Measurements from ENCODE around the gene CYBC1. TPM values are rescaled to one million over a fixed set of nuclear protein-coding genes. Genes with fewer than 3 reads are reported as not detected.
A peak's percentile ranks its signal among the peaks of the same experiment; 100 is the strongest.

Gene CYBC1
- total and polyA plus RNA-seq, 9 donors, result 34.0 to 101 (median 58.6) TPM

DNA sequence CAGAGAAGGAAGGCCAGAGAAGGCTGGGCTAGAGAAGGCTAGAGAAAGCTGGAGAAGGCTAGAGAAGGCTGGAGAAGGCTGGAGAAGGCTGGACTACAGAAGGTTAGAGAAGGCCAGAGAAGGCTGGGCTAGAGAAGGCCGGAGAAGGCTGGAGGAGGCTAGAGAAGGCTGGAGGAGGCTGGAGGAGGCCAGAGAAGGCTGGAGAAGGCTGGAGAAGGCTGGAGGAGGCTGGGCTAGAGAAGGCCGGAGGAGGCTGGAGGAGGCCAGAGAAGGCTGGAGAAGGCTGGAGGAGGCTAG is 25.7 kb downstream of the CYBC1 start:
- H3K4me3 ChIP-seq, result no peak overlapping the region
- WGBS, 3 donors, result 89 to 97% (median 92%) methylated on average over 2 of the region's 2 CpGs
- TF ChIP-seq, protein P1, sequence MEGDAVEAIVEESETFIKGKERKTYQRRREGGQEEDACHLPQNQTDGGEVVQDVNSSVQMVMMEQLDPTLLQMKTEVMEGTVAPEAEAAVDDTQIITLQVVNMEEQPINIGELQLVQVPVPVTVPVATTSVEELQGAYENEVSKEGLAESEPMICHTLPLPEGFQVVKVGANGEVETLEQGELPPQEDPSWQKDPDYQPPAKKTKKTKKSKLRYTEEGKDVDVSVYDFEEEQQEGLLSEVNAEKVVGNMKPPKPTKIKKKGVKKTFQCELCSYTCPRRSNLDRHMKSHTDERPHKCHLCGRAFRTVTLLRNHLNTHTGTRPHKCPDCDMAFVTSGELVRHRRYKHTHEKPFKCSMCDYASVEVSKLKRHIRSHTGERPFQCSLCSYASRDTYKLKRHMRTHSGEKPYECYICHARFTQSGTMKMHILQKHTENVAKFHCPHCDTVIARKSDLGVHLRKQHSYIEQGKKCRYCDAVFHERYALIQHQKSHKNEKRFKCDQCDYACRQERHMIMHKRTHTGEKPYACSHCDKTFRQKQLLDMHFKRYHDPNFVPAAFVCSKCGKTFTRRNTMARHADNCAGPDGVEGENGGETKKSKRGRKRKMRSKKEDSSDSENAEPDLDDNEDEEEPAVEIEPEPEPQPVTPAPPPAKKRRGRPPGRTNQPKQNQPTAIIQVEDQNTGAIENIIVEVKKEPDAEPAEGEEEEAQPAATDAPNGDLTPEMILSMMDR (IDR thresholded peaks at IDR 0.05), result no peak
- TF ChIP-seq EP300 (IDR thresholded peaks at IDR 0.05) (no peak), POLR2A (IDR thresholded peaks at IDR 0.05) (no peak)
- DNase-seq, result no peak
- no peaks in the 10 kb centered on the region for H3K36me3 ChIP-seq
- no peak overlapping the region for H3K27ac ChIP-seq
- no peaks in the 10 kb centered on the region for H3K9me3 ChIP-seq
- no peaks in the 10 kb centered on the region for H3K4me1 ChIP-seq (ENCODE audit: insufficient read depth)
- intact Hi-C loops (cut with DNase I), result loop anchor here in 1 of 4 donors (1.0 kb wide), 1 partner anchor 21 kb away; no protein-coding TSS in a partner anchor
- H3K27me3 ChIP-seq, result no peaks in the 10 kb centered on the region

DNA sequence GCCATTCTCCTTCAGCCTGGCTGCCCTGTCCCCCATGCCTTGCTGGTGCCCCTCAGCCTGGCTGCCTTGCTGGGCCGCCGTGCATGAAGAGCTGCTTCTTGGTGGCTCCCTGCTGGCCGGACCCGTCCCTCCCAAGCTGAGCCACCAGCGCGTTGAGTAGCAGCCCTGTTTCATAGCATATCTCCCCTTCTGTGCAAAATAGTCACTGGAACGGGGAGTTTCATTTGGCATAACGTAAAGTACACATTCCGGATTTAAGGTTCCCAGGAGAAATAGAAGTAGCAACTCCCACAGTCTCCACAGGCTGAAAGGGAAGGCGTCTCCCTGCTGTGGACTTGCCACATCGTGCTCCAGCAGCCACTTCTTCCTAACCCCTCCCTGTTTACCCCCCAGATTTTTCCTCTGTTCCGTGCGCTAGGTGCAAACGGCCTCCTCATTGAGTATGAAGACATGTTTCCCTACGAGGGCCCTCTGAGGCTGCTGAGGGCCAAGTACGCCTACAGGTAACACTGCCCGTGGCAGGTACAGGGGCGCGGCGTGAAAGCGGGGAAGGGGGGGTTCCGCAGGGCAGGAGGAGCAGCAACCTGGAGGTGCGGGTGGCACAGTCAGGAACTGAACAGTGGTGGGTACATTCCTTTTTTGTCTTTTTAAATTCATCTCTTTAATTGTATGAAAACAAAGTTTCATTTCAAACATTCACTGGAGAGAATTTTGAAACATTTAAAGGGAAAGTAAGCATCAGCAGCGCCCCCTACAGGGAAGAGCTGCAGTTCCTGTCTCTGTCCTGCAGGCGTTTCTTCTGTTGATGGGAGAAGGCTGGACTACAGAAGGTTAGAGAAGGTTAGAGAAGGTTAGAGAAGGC is 26.3 kb downstream of the CYBC1 start:
- no peak overlapping the region for H3K27ac ChIP-seq
- intact Hi-C loops (cut with DNase I), result no loop called here
- H3K36me3 ChIP-seq, result no peaks in the 10 kb centered on the region
- no peak for DNase-seq
- TF ChIP-seq POLR2A (IDR thresholded peaks at IDR 0.05) (no peak), EP300 (IDR thresholded peaks at IDR 0.05) (no peak)
- TF ChIP-seq, protein P1 (IDR thresholded peaks at IDR 0.05), result no peak
- H3K27me3 ChIP-seq, result no peaks in the 10 kb centered on the region
- peaks cover 1% of the 10 kb centered on the region for H3K4me1 ChIP-seq (ENCODE audit: insufficient read depth)
- H3K4me3 ChIP-seq, result no peak overlapping the region
- WGBS, 3 donors, result 72 to 77% (median 75%) methylated on average over 25 of the region's 25 CpGs
- no peaks in the 10 kb centered on the region for H3K9me3 ChIP-seq

DNA sequence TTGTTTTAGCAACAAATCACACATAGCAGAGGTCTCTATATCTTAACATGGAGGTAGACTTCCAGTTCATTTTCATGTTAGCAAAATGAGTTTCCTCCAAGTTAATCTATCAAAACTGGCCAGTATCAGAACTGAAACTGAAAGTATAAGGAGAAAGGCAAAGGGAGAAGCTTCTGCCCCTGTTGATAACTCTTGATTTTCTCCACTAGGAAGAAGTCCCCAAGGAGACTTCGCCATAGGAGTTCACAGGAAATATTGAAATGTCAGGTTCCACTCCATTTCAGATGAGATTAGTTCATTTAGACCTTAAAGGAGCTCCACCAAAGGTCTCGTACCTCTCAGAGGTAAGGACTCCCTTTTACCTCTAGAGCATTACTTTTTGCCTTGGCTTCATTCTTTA is 31.0 kb downstream of the CYBC1 start:
- Histone ChIP-seq H3K27me3 (no peaks in the 10 kb centered on the region), H3K36me3 (no peaks in the 10 kb centered on the region), H3K9me3 (no peaks in the 10 kb centered on the region), H3K4me3 (no peak overlapping the region), H3K4me1 (ENCODE audit: insufficient read depth) (peaks cover 8% of the 10 kb centered on the region), H3K27ac (no peak overlapping the region)
- TF ChIP-seq, protein P1 (IDR thresholded peaks at IDR 0.05), result no peak
- intact Hi-C loops (cut with DNase I), result loop anchor here in 2 of 4 donors (5.0 to 10.0 kb wide), 2 partner anchors 65 to 67 kb away; partner anchors contain the start of gene TEX19 (in 1 of the 2)
- no peak for DNase-seq
- 88 to 94% (median 88%) methylated on average over 2 of the region's 2 CpGs for WGBS, 3 donors

DNA sequence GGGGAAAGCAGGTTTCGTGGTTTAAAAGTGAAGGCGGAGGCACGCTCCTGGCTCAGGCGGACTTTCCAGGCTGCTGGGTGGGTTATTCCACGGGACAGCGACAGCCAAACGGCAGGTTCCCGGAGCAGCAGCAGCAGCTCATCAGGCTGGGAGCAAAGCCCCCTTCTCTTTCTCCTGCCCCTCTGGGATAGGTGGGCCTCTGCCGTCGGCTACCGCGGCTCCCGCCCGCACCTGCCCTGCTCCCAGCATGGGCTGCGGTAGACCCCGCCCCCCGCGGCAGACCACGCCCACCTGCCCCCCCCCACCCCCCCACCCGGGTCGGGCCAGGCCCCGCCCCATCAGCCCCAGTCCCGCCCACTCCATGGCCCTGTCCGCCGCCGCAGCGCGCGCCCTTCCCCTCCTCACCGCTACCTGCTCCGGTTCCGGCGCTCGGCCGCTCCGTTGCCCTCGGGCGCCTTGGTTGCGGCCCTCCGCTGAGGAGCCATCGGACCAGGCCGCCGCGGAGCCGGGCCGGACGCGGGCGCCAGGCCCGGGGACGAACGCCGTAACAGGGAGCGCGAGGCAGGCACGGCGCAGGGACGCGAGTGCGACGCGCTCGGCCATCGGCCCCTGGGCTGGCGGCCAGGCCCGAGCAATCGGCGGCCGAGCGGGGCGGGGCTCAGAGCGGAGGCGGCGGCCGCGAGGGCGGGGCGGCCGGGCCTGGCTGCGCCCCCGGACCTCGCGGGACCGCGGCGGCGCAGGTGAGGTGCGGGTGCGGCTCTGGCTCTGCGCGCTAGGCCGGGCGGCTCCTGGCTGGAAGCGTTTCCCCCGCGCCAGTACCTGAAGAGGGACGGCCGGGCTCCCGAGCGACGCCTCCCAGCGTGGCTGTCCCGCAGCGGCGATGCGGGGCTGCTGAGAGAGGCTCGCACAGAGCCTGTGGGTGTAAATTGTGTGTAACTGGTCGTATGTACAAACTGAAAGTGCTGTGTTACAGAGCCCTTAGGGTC is 32.3 kb downstream of the CYBC1 start, which contains the start of the genes HEXD and OGFOD3:
Gene HEXD (plus strand): TSS at position 347 of the 986 bp plus-strand sequence. CDS start 1,453 bp downstream, outside the sequence.
Gene OGFOD3 (minus strand): TSS at position 586 of the 986 bp plus-strand sequence. CDS start 101 bp downstream, at position 485.
- H3K4me3 ChIP-seq, result peak within 1 kb of the TSS; percentile 65
- H3K27me3 ChIP-seq, result no peaks in the 10 kb centered on the region
- H3K4me1 ChIP-seq (ENCODE audit: insufficient read depth), result peaks cover 8% of the 10 kb centered on the region
- peak within 1 kb of the TSS; percentile 84 to 90 for H3K27ac ChIP-seq
- DNase-seq, result peak; percentile 82 to 90 (median 87)
- intact Hi-C loops (cut with DNase I), result loop anchor here in 2 of 4 donors (5.0 to 10.0 kb wide), 2 partner anchors 63 to 66 kb away; partner anchors contain the start of gene TEX19 (in 1 of the 2)
- no peaks in the 10 kb centered on the region for H3K9me3 ChIP-seq
- TF ChIP-seq, protein P1 (IDR thresholded peaks at IDR 0.05), result peak in 2 of 3 donors; percentile 30 to 41
- TF ChIP-seq POLR2A (IDR thresholded peaks at IDR 0.05) (peak; percentile 85), EP300 (IDR thresholded peaks at IDR 0.05) (no peak)
- no peaks in the 10 kb centered on the region for H3K36me3 ChIP-seq
- 0 to 1% (median 1%) methylated on average over 46 to 108 of the region's 108 CpGs for WGBS, 3 donors
